A549 treated with AZD9567 at 1 μM for 4 hours (cell line): ENCODE results near the gene SLC14A1. TPM values are rescaled to one million over a fixed set of nuclear protein-coding genes. Genes with fewer than 3 reads are reported as not detected.

ENCODE experiments used
- total RNA-seq: library from RNA; stranded (reverse); fragments of 200-300 nt; extraction: Qiagen RNA extraction; gene quantifications from 5 replicates; pipeline ENCODE4 v1.2.3, GENCODE V29; 2022; ENCODE audit not compliant: insufficient read depth

The SLC14A1 gene
- total RNA-seq, result not detected in 5 replicates

DNA sequence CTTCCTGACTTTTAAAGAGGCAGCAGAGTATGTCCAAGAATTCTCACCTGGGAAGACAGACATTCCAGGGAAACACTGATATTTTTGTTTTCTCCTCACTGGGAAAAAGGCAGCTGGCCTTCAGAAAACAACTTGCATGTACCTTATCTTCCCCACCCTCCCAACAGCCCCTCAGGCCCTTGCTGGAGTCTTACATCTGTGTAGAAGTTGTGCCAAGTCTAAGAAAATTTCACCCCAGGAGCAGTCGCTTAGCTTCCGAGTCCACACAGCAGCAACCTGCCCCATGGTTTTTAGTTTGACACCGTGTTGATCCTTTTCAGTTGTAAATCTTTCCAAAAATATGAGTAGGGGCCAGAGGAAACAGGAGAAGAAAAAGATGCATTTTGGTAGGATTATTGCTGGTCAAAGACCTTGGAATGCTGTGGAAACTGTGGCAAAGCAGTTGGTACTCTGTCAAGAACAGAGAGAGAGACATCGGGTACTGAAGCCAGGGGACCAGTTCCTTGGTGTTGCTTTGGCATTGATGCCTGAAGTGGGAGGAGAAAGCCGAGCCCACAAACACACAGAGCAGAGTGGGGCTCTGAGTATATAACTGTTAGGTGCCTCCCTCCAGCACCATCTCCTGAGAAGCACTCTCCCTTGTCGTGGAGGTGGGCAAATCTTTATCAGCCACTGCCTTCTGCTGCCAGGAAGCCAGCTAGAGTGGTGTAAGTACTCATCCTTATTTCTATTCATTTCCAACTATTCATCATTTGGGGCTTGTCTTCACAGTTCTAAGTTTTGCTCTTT lies at the start of gene SLC14A1:
Gene SLC14A1 (plus strand): TSS at position 615 of the 789 bp plus-strand sequence. CDS start 6,140 bp downstream, outside the sequence.

Other genes starting within 250 kb of the SLC14A1 start
- not detected in 5 replicates for gene SLC14A2, start 108.7 kb upstream of the SLC14A1 start, total RNA-seq
- gene SIGLEC15, start 101.5 kb downstream of the SLC14A1 start, total RNA-seq, result not detected in 5 replicates
- 3.6 to 5.6 TPM (median 4.2 TPM) in 5 replicates for gene EPG5, start 243.1 kb downstream of the SLC14A1 start, total RNA-seq